ENCODE measurements around the gene CC2D2A.

DNA sequence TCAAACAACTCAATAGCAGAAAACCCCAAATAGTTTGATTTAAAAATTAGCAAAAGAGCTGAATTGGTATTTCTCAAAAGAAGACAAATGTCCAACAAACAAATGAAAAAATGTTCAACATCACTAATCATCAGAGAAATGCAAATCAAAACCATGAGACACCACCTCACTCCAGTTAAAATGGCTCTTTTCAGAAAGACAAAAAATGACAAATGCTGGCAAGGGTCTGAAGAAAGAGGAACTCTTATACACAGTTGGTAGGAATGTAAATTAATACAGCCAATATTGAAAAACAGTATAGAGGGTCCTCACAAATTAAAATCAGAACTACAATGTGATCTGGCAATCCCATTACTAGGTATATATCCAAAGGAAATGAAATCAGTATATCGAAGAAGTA is 115.1 kb downstream of the CC2D2A start:
- TF ChIP-seq, protein P1, sequence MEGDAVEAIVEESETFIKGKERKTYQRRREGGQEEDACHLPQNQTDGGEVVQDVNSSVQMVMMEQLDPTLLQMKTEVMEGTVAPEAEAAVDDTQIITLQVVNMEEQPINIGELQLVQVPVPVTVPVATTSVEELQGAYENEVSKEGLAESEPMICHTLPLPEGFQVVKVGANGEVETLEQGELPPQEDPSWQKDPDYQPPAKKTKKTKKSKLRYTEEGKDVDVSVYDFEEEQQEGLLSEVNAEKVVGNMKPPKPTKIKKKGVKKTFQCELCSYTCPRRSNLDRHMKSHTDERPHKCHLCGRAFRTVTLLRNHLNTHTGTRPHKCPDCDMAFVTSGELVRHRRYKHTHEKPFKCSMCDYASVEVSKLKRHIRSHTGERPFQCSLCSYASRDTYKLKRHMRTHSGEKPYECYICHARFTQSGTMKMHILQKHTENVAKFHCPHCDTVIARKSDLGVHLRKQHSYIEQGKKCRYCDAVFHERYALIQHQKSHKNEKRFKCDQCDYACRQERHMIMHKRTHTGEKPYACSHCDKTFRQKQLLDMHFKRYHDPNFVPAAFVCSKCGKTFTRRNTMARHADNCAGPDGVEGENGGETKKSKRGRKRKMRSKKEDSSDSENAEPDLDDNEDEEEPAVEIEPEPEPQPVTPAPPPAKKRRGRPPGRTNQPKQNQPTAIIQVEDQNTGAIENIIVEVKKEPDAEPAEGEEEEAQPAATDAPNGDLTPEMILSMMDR (IDR thresholded peaks at IDR 0.05) = no peak
- no peak for TF ChIP-seq POLR2A (IDR thresholded peaks at IDR 0.05)

Data from prostate gland (tissue), 2 donors.